MCF 10A (cell line): ENCODE data around the gene ARPC5L. TPM values are rescaled to one million over a fixed set of nuclear protein-coding genes. Genes with fewer than 3 reads are reported as not detected.
A peak's percentile ranks its signal among the peaks of the same experiment; 100 is the strongest.

Experiments
- BruUV-seq: library from RNA; stranded (reverse); fragments of 400-500 nt; replicated peaks from 2 replicates; lab custom pipeline; 2021; lab: Mats Ljungman, UMichigan
- CTCF ChIA-PET: fragments of 300-600 bp; sonication (Branson Sonifier 250); formaldehyde crosslinking; extraction: SDS; loops from one replicate; lab custom pipeline; 2021; ENCODE audit warnings: antibody characterized with exemption, inconsistent platforms; lab: Yijun Ruan, JAX
- POLR2A ChIA-PET: fragments of 300-600, 350-650 bp; sonication (Branson Sonifier 250); formaldehyde crosslinking; extraction: SDS; loops from one replicate; lab custom pipeline; 2020; ENCODE audit warnings: antibody characterized with exemption, inconsistent platforms; lab: Yijun Ruan, JAX
- DNase-seq: peaks from one replicate; pipeline ENCODE4 v3.0.0-alpha.2; 2018; ENCODE audit not compliant: unreplicated experiment
- H3K27ac Mint-ChIP-seq: one replicate; pipeline ENCODE4 v1.8.0; 2022; ENCODE audit warnings: mild to moderate bottlenecking, low read depth, mixed read lengths; ENCODE audit not compliant: unreplicated experiment
- H3K27me3 Mint-ChIP-seq: one replicate; pipeline ENCODE4 v1.8.0; 2022; ENCODE audit warnings: mixed read lengths; ENCODE audit not compliant: insufficient read depth, unreplicated experiment
- H3K36me3 Mint-ChIP-seq: one replicate; pipeline ENCODE4 v1.8.0; 2022; ENCODE audit warnings: mild to moderate bottlenecking, moderate library complexity, mixed read lengths; ENCODE audit not compliant: insufficient read depth, unreplicated experiment
- H3K4me1 Mint-ChIP-seq: one replicate; pipeline ENCODE4 v1.8.0; 2022; ENCODE audit warnings: mixed read lengths; ENCODE audit not compliant: insufficient read depth, unreplicated experiment
- H3K4me3 Mint-ChIP-seq: one replicate; pipeline ENCODE4 v1.8.0; 2022; ENCODE audit warnings: mild to moderate bottlenecking, moderate library complexity, mixed read lengths; ENCODE audit not compliant: unreplicated experiment
- H3K9me3 Mint-ChIP-seq: one replicate; pipeline ENCODE4 v1.8.0; 2022; ENCODE audit warnings: mixed read lengths; ENCODE audit not compliant: unreplicated experiment
- intact Hi-C: fragments of 100-400 bp; cut with micrococcal nuclease; formaldehyde crosslinking; loops from 2 replicates; pipeline ENCODE4 v1.14.1; 2022
- total RNA-seq: library from RNA; stranded (reverse); gene quantifications from 2 replicates; pipeline ENCODE4 v1.2.3, GENCODE V29; 2022
- TF ChIP-seq, protein P1 (sequence below): fragments of 200-600 bp; IDR thresholded peaks from one replicate; pipeline ENCODE4 v1.8.0; 2022; ENCODE audit warnings: antibody characterized with exemption, mild to moderate bottlenecking; ENCODE audit not compliant: unreplicated experiment

The ARPC5L gene
- total RNA-seq, 1 experiment from 2014 or later: 72.5 TPM

- Mint-ChIP-seq H3K27me3 (no peaks in the 10 kb centered on the region), H3K4me3 (no peak overlapping the region), H3K9me3 (no peaks in the 10 kb centered on the region), H3K36me3 (peaks cover 69% of the 10 kb centered on the region), H3K27ac (no peak overlapping the region), H3K4me1 (peaks cover 5% of the 10 kb centered on the region)
- CTCF ChIA-PET: interaction anchor here (0.6 to 0.9 kb wide), 2 partner anchors 11 to 266 kb away, joined by 3 to 4 read pairs; no protein-coding TSS in a partner anchor
- BruUV-seq: no TSS peak
- intact Hi-C loops: no loop called here
- TF ChIP-seq, protein P1, sequence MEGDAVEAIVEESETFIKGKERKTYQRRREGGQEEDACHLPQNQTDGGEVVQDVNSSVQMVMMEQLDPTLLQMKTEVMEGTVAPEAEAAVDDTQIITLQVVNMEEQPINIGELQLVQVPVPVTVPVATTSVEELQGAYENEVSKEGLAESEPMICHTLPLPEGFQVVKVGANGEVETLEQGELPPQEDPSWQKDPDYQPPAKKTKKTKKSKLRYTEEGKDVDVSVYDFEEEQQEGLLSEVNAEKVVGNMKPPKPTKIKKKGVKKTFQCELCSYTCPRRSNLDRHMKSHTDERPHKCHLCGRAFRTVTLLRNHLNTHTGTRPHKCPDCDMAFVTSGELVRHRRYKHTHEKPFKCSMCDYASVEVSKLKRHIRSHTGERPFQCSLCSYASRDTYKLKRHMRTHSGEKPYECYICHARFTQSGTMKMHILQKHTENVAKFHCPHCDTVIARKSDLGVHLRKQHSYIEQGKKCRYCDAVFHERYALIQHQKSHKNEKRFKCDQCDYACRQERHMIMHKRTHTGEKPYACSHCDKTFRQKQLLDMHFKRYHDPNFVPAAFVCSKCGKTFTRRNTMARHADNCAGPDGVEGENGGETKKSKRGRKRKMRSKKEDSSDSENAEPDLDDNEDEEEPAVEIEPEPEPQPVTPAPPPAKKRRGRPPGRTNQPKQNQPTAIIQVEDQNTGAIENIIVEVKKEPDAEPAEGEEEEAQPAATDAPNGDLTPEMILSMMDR: no peak
- POLR2A ChIA-PET: interaction anchor here (0.7 to 1.0 kb wide), 3 partner anchors 11 to 346 kb away, joined by 3 to 4 read pairs (median 3); no protein-coding TSS in a partner anchor
- no peak for DNase-seq
Observed at GRCh38 chr9:124897570-124898460, 35.9 kb downstream of the ARPC5L start.

GRCh38 chr9:124899845-124900244 is 37.9 kb downstream of the ARPC5L start:
- H3K27me3 Mint-ChIP-seq: no peaks in the 10 kb centered on the region
- no peak overlapping the region for H3K27ac Mint-ChIP-seq
- intact Hi-C loops: no loop called here
- POLR2A ChIA-PET: interaction anchor here (0.5 to 1.1 kb wide), 2 partner anchors 32 to 392 kb away, joined by 3 to 4 read pairs; no protein-coding TSS in a partner anchor
- TF ChIP-seq, protein P1: no peak
- no TSS peak for BruUV-seq
- H3K4me1 Mint-ChIP-seq: peaks cover 3% of the 10 kb centered on the region
- peaks cover 66% of the 10 kb centered on the region for H3K36me3 Mint-ChIP-seq
- peak; percentile 11 for DNase-seq
- CTCF ChIA-PET: interaction anchor here (1.1 to 1.3 kb wide), 2 partner anchors 12 to 47 kb away, joined by 3 read pairs; no protein-coding TSS in a partner anchor
- H3K4me3 Mint-ChIP-seq: no peak overlapping the region
- H3K9me3 Mint-ChIP-seq: no peaks in the 10 kb centered on the region

DNA sequence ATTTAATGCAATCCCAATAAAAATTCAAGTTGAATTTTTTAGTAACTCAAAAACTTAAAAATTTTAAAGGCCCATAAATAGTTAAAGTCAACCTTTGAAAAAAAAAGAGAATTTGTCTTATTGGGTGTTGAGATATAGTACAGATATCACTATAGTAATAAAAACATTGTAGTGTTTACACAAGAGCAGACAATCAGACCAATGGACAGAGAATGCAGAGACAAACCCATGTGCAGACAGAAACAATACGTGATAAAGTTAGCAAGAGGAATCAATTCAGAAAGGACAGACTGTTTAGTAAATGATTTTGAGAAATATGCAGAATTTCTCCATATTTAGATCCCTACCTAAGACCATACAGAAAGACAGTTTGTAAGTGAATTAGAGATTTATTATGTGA is 45.0 kb downstream of the ARPC5L start:
- TF ChIP-seq, protein P1: no peak
- BruUV-seq: no TSS peak
- no peaks in the 10 kb centered on the region for H3K9me3 Mint-ChIP-seq
- ChIA-PET CTCF (no interaction called here), POLR2A (no interaction called here)
- no peak overlapping the region for H3K4me3 Mint-ChIP-seq
- H3K27me3 Mint-ChIP-seq: no peaks in the 10 kb centered on the region
- H3K27ac Mint-ChIP-seq: no peak overlapping the region
- H3K4me1 Mint-ChIP-seq: no peaks in the 10 kb centered on the region
- intact Hi-C loops: no loop called here
- no peak for DNase-seq
- peaks cover 64% of the 10 kb centered on the region for H3K36me3 Mint-ChIP-seq

GRCh38 chr9:124908098-124908497 is 46.2 kb downstream of the ARPC5L start:
- Mint-ChIP-seq H3K36me3 (peaks cover 53% of the 10 kb centered on the region), H3K27me3 (no peaks in the 10 kb centered on the region)
- CTCF ChIA-PET: interaction anchor here (0.7 to 1.1 kb wide), 2 partner anchors 10 to 35 kb away, joined by 4 read pairs; no protein-coding TSS in a partner anchor

More at GRCh38 chr9:124908098-124908497, 46.2 kb downstream of the ARPC5L start:
- BruUV-seq: no TSS peak
- no peak for DNase-seq
- TF ChIP-seq, protein P1: no peak
- intact Hi-C loops: no loop called here
- H3K4me3 Mint-ChIP-seq: no peak overlapping the region
- no peaks in the 10 kb centered on the region for H3K9me3 Mint-ChIP-seq
- H3K4me1 Mint-ChIP-seq: no peaks in the 10 kb centered on the region
- POLR2A ChIA-PET: interaction anchor here (0.9 to 1.6 kb wide), 2 partner anchors 10 to 30 kb away, joined by 3 to 4 read pairs; no protein-coding TSS in a partner anchor
- no peak overlapping the region for H3K27ac Mint-ChIP-seq
